Liver (tissue), 9 donors: ENCODE data around the gene ADISSP. TPM values are rescaled to one million over a fixed set of nuclear protein-coding genes. Genes with fewer than 3 reads are reported as not detected.
A peak's percentile ranks its signal among the peaks of the same experiment; 100 is the strongest.

Source experiments
- DNase-seq: peaks from one replicate; pipeline ENCODE4 v3.0.0-alpha.2; 2017; ENCODE audit warnings: low spot score
- H3K27ac ChIP-seq, 2 donors: one replicate each; pipeline ENCODE4 v1.7.0; 2013; ENCODE audit warnings: inconsistent platforms in 2 of 2, low read length in 2 of 2, control low read depth in 1 of 2, low read depth in 1 of 2, mild to moderate bottlenecking in 1 of 2
- H3K27me3 ChIP-seq, 4 donors: one replicate each; pipeline versions ENCODE4 v1.6.1 to v1.7.0; 2013; ENCODE audit warnings: low read length in 3 of 4, inconsistent platforms in 1 of 4, mild to moderate bottlenecking in 1 of 4, moderate library complexity in 1 of 4; ENCODE audit not compliant: control insufficient read depth in 4 of 4, insufficient read depth in 4 of 4
- H3K36me3 ChIP-seq, 4 donors: one replicate each; pipeline versions ENCODE4 v1.6.1 to v1.7.0; 2013; ENCODE audit warnings: low read length in 3 of 4, mild to moderate bottlenecking in 3 of 4, low read depth in 1 of 4, moderate library complexity in 1 of 4; ENCODE audit not compliant: control insufficient read depth in 4 of 4, insufficient read depth in 3 of 4
- H3K4me1 ChIP-seq, 4 donors: one replicate each; pipeline versions ENCODE4 v1.6.1 to v1.7.0; 2013; ENCODE audit warnings: low read length in 3 of 4, mild to moderate bottlenecking in 3 of 4, moderate library complexity in 1 of 4; ENCODE audit not compliant: control insufficient read depth in 4 of 4, insufficient read depth in 4 of 4
- H3K4me3 ChIP-seq, 3 donors: one replicate each; pipeline versions ENCODE4 v1.6.1 to v1.7.0; 2013; ENCODE audit warnings: low read length in 3 of 3, control low read depth in 1 of 3, low read depth in 1 of 3, mild to moderate bottlenecking in 1 of 3
- H3K9ac ChIP-seq, 2 donors: one replicate each; pipeline ENCODE4 v1.7.0; 2013; ENCODE audit warnings: low read length in 2 of 2, mild to moderate bottlenecking in 2 of 2, moderate library complexity in 2 of 2, control low read depth in 1 of 2, low read depth in 1 of 2
- H3K9me3 ChIP-seq, 4 donors: one replicate each; pipeline versions ENCODE4 v1.6.1 to v1.7.0; 2013; ENCODE audit warnings: low read length in 3 of 4; ENCODE audit not compliant: control insufficient read depth in 4 of 4
- ATF3 ChIP-seq: IDR thresholded peaks from 2 replicates; pipeline ENCODE4 v1.6.1; 2016; ENCODE audit warnings: antibody characterized with exemption
- FOXA1 ChIP-seq: IDR thresholded peaks from 2 replicates; pipeline ENCODE4 v1.6.1; 2016; ENCODE audit warnings: antibody characterized with exemption
- GABPA ChIP-seq, 2 donors: IDR thresholded peaks in 1 of 2; conservative IDR thresholded peaks in 1 of 2; 2 replicates each; pipeline ENCODE4 v1.6.1; 2016; ENCODE audit warnings: antibody characterized with exemption in 2 of 2, mild to moderate bottlenecking in 1 of 2, moderate library complexity in 1 of 2
- HNF4A ChIP-seq, 2 donors: conservative IDR thresholded peaks; 2 replicates each; pipeline ENCODE4 v1.6.1; 2016; ENCODE audit warnings: antibody characterized with exemption in 2 of 2, mild to moderate bottlenecking in 2 of 2
- HNF4G ChIP-seq: IDR thresholded peaks from 2 replicates; pipeline ENCODE4 v1.6.1; 2016; ENCODE audit warnings: antibody characterized with exemption
- MAX ChIP-seq: IDR thresholded peaks from 2 replicates; pipeline ENCODE4 v1.6.1; 2016; ENCODE audit warnings: antibody characterized with exemption
- RAD21 ChIP-seq, 2 donors: IDR thresholded peaks; 2 replicates each; pipeline ENCODE4 v1.6.1; 2016; ENCODE audit warnings: antibody characterized with exemption in 2 of 2, mild to moderate bottlenecking in 2 of 2
- REST ChIP-seq: IDR thresholded peaks from 2 replicates; pipeline ENCODE4 v1.6.1; 2016; ENCODE audit warnings: antibody characterized with exemption, mild to moderate bottlenecking
- RXRA ChIP-seq, 2 donors: IDR thresholded peaks; 2 replicates each; pipeline ENCODE4 v1.6.1; 2017 to 2018; ENCODE audit warnings: antibody characterized with exemption in 2 of 2, mild to moderate bottlenecking in 1 of 2
- SP1 ChIP-seq: IDR thresholded peaks from 2 replicates; pipeline ENCODE4 v1.6.1; 2018; ENCODE audit warnings: antibody characterized with exemption, mild to moderate bottlenecking
- YY1 ChIP-seq: IDR thresholded peaks from 2 replicates; pipeline ENCODE4 v1.6.1; 2016; ENCODE audit warnings: antibody characterized with exemption, mild to moderate bottlenecking
- WGBS: extraction: QIAGEN DNeasy Blood & Tissue Kit; methylation state at CpG from one replicate; pipeline ENCODE4 v1.1.7; 2013; 5-methylcytosine and 5-hydroxymethylcytosine counted together
- polyA plus RNA-seq, 2 donors: library from polyadenylated mRNA; stranded (reverse) in 1 of 2; unstranded in 1 of 2; fragments of 200-250 nt in 1 of 2; fragments of >200 nt in 1 of 2; fragmentation: Nextera tagmentation in 1 of 2; extraction: Ambion mirVana in 1 of 2; gene quantifications; one replicate each; pipeline versions ENCODE4 v1.2.1 to v1.2.3, GENCODE V29; 2013 to 2015
- total RNA-seq, 2 donors: library from RNA; depleted of rRNA; stranded (reverse); fragments of >200 nt; gene quantifications; one replicate each; pipeline ENCODE4 v1.2.3, GENCODE V29; 2014
- donor health status: healthy.
- donor health status: healthy.
- donor health status: healthy.
- donor health status: healthy.
- donor health status: healthy.

Gene ADISSP
- total and polyA plus RNA-seq, 4 donors: 3.8 to 27.3 (median 10.4) TPM

- Histone ChIP-seq H3K9me3 (no peaks in the 10 kb centered on the region), H3K4me3 (no peak overlapping the region), H3K27me3 (no peaks in the 10 kb centered on the region), H3K36me3 (no peaks in the 10 kb centered on the region), H3K4me1 (peaks cover 5 to 12% (median 8%) of the 10 kb centered on the region in 4 donors), H3K9ac (no peak overlapping the region), H3K27ac (no peak overlapping the region)
- no peak for DNase-seq
- TF ChIP-seq RAD21 (IDR thresholded peaks at IDR 0.05) (no peak), HNF4G (no peak), ATF3 (no peak), GABPA (IDR thresholded peaks at IDR 0.05 in 1 of 2, conservative IDR thresholded peaks at IDR 0.05 in 1 of 2) (no peak), REST (no peak)
- WGBS: 82% methylated on average over 19 of the region's 19 CpGs
Measured at GRCh38 chr20:3739054-3739925, 28.3 kb downstream of the ADISSP start.

GRCh38 chr20:3738111-3739053 is 29.2 kb downstream of the ADISSP start:
- Histone ChIP-seq H3K36me3 (no peaks in the 10 kb centered on the region), H3K9ac (no peak overlapping the region), H3K4me1 (peaks cover 5 to 12% (median 8%) of the 10 kb centered on the region in 4 donors), H3K27ac (no peak overlapping the region), H3K27me3 (no peaks in the 10 kb centered on the region), H3K9me3 (no peaks in the 10 kb centered on the region), H3K4me3 (no peak overlapping the region)
- WGBS: 44% methylated on average over 11 of the region's 11 CpGs
- DNase-seq: no peak
- TF ChIP-seq HNF4A (conservative IDR thresholded peaks at IDR 0.05) (peak; percentile 64 to 68), GABPA (IDR thresholded peaks at IDR 0.05 in 1 of 2, conservative IDR thresholded peaks at IDR 0.05 in 1 of 2) (no peak), FOXA1 (no peak), SP1 (peak; percentile 8), RXRA (IDR thresholded peaks at IDR 0.05) (peak; percentile 76 to 82), MAX (no peak), YY1 (peak; percentile 24)
